Measurements from ENCODE around the gene SDHA.

- TF ChIP-seq, protein P1, sequence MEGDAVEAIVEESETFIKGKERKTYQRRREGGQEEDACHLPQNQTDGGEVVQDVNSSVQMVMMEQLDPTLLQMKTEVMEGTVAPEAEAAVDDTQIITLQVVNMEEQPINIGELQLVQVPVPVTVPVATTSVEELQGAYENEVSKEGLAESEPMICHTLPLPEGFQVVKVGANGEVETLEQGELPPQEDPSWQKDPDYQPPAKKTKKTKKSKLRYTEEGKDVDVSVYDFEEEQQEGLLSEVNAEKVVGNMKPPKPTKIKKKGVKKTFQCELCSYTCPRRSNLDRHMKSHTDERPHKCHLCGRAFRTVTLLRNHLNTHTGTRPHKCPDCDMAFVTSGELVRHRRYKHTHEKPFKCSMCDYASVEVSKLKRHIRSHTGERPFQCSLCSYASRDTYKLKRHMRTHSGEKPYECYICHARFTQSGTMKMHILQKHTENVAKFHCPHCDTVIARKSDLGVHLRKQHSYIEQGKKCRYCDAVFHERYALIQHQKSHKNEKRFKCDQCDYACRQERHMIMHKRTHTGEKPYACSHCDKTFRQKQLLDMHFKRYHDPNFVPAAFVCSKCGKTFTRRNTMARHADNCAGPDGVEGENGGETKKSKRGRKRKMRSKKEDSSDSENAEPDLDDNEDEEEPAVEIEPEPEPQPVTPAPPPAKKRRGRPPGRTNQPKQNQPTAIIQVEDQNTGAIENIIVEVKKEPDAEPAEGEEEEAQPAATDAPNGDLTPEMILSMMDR (IDR thresholded peaks at IDR 0.05; ENCODE audit: low read depth, low read length): no peak
- no peak for TF ChIP-seq POLR2A (IDR thresholded peaks at IDR 0.05; ENCODE audit: extremely low read depth, insufficient read length)
These were observed 1.3 kb downstream of the SDHA start for GRCh38 chr5:219460-219863.

All from NB4 (cell line).